Measurements from ENCODE around the gene DNM3.

Gene DNM3

GRCh38 chr1:171819946-171820345 is 21.4 kb upstream of the DNM3 start:
- no peak for DNase-seq

- DNase-seq: no peak
Observed at GRCh38 chr1:171826973-171827372, 14.3 kb upstream of the DNM3 start.

- no peak for DNase-seq
Observed at GRCh38 chr1:171828794-171829193, 12.5 kb upstream of the DNM3 start.

GRCh38 chr1:171833091-171833825 is 8.0 kb upstream of the DNM3 start:
- no peak for DNase-seq

- DNase-seq: no peak
Observed at GRCh38 chr1:171834821-171835220, 6.5 kb upstream of the DNM3 start.

GRCh38 chr1:171835891-171836290 is 5.4 kb upstream of the DNM3 start:
- DNase-seq: no peak

- peak; percentile 61 for DNase-seq
Observed at GRCh38 chr1:171841931-171842761, 848 bp downstream of the DNM3 start.

- no peak for DNase-seq
Observed at GRCh38 chr1:171844381-171844780, 3.1 kb downstream of the DNM3 start.

- no peak for DNase-seq
Observed at GRCh38 chr1:171845998-171846397, 4.7 kb downstream of the DNM3 start.

- no peak for DNase-seq
Observed at GRCh38 chr1:171849245-171849898, 8.1 kb downstream of the DNM3 start.

GRCh38 chr1:171850651-171851350 is 9.5 kb downstream of the DNM3 start:
- DNase-seq: no peak

- DNase-seq: no peak
Observed at GRCh38 chr1:171852272-171852671, 11.0 kb downstream of the DNM3 start.

GRCh38 chr1:171855381-171855780 is 14.1 kb downstream of the DNM3 start:
- DNase-seq: no peak

GRCh38 chr1:171858696-171859095 is 17.4 kb downstream of the DNM3 start:
- no peak for DNase-seq

- DNase-seq: no peak
Observed at GRCh38 chr1:171860696-171861095, 19.4 kb downstream of the DNM3 start.

GRCh38 chr1:171863531-171863930 is 22.2 kb downstream of the DNM3 start:
- DNase-seq: no peak

GRCh38 chr1:171864308-171864707 is 23.0 kb downstream of the DNM3 start:
- no peak for DNase-seq

- no peak for DNase-seq
Observed at GRCh38 chr1:171865106-171865505, 23.8 kb downstream of the DNM3 start.

- no peak for DNase-seq
Observed at GRCh38 chr1:171867236-171867635, 25.9 kb downstream of the DNM3 start.

- DNase-seq: no peak
Observed at GRCh38 chr1:171868217-171868803, 27.0 kb downstream of the DNM3 start.

- DNase-seq: no peak
Observed at GRCh38 chr1:171869097-171869496, 27.8 kb downstream of the DNM3 start.

- DNase-seq: no peak
Observed at GRCh38 chr1:171871848-171872247, 30.6 kb downstream of the DNM3 start.

GRCh38 chr1:171872430-171872829 is 31.1 kb downstream of the DNM3 start:
- DNase-seq: no peak
